ENCODE results near the gene SLC34A1.
"Not testable (repeated sequence)": the region's sequence is repeated elsewhere in the genome, so short reads cannot be mapped to it uniquely, and the experiment has no call there.

SLC34A1 gene

DNA sequence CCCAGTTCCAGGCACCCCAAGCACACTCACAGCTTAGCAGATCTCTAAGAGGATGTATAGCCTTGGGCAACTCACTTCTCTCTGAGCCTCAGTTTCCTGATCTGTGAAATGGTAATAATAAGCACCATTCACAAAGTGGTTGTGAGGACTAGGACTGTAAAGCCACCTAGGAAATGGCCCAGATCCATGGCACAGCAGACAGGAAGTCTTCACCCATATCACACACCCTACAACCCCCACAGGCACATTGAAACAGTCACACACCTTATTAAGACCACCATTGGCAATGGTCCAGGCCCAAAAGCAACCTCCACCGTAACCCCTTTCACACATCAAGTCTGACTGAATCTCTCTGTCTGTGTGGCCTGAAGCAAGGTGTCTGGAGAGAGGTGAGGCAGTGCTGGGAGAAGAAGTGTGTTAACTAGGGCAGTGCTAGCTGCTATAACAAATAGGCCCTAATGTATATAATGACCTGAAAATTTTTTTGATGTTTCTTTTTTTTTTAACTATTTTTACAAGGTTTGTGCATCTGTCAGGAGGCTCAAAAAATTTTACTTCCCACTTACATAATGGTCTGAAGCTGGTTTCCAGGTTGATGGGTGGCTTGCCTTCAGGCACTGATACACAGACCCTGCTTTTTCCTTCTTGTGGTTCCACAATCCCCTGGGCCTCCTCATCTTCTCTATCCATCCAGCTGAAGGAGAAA is 28.9 kb upstream of the SLC34A1 start:
- no peak for DNase-seq

DNA sequence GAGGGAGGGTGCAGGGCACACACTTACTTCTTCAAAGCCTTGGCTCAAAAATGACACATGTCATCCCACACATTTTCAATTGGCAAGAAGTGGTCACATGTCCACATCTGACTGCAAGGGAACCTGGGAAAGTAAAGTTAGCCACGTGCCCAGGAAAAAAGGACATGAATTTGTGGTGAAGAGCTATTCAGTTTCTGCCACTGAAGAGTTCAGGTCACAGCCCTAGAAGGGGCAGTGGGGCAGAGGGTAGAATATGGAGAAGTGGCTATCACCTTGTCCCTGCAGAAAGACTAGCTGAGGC is 28.4 kb upstream of the SLC34A1 start:
- DNase-seq = no peak

DNA sequence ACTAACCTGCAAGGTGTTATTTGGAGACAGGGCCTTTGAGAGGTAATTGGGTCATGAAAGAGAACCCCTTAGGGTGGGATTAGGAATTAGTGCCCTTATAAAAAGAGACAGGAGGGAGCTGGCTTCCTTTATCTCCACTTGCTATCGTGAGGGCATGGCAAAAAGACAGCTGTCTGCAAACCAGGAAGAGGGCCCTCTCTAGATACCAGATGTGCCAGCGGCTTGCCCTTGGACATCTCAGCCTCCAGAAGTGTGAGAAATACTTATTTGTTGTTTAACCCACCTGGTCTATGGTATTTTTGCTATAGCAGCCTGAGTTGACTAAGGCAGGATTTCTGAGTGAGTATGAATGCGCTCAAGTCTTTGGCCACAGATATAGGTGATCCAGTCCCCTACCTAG is 27.5 kb upstream of the SLC34A1 start:
- no peak for DNase-seq

DNA sequence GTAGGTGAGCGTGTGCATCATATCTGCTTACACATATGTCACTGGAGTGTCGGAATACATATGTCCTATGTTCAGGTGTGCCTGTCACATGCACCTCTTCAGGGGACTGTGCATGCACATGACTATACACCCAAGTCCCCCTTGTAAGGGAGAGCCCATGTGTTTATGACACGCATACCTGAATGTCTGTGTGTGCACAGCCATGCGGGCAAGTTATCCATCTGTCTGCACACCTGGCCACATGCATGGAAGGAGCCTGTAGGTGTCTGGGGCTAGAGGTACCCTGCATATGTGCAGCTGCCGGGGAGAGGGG is 27.1 kb upstream of the SLC34A1 start:
- DNase-seq = no peak

DNA sequence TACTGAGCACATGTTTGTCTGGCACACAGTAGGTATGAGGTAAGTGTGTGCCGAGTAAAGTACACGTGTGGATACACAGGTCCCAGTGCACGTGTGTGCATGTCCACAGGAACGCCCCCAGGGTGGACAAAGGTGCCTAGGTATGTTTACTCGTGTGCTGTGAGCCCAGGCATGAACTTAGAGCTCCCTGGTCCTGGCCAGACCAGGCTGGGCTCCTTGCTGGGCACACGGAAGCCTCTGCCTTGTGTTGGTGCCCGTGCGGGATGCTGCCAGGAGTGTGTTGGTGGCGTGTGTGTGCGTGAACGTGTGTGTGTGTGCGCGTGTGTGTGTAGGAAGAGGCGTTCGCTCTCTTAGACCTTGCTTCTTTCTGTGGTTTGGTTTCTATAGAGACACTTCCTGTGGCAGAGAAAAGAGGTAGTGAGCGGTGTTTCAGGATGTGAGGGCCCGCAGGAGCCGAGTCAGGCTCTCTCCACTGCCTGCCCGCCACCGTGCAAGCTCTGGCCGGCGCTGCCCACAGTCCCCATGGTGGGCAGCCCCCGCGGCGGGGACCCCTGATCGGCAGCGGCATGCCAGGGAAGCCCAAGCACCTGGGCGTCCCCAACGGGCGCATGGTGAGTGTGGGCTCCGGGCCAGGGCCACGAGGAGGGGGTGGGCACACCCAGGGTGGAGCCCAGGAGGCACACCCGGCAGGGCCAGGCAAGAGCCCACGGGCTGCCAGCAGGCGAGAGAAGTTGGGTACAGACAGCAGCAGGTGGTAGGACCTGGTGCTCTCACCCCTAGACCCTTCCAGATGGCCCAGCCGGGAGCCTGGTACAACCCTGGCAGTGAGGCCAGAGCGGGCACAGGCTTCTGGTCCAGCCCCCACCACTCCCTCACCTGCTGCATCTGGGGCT is 26.5 kb upstream of the SLC34A1 start, which contains the start of gene RGS14:
RGS14 (plus strand) TSS at position 466 of the 893 bp plus-strand sequence; CDS start at position 567, 101 bp downstream.
- peak; percentile 85 for DNase-seq

DNA sequence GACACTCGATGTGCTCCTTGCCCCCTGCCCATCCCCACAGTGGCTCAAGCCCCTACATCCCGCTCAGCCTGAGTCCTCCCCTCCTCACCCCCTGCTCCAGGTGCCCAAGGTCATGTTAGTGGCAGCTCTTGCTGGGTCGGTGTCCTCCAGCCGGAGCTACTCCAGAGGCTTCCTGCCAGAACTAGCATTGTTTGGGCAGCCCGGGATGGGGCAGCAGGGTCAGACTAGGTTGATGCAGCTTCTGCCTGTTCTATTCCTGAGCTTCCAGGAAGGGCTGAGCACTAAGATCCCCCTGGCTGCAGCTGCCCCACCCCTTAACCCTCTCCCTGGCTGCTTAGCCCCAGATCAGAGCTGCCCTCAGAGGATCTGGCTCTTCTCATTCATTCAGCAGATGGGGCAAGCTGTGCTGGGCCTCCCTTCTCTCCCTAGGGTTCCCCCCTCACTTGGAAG is 25.8 kb upstream of the SLC34A1 start:
- DNase-seq = no peak

DNA sequence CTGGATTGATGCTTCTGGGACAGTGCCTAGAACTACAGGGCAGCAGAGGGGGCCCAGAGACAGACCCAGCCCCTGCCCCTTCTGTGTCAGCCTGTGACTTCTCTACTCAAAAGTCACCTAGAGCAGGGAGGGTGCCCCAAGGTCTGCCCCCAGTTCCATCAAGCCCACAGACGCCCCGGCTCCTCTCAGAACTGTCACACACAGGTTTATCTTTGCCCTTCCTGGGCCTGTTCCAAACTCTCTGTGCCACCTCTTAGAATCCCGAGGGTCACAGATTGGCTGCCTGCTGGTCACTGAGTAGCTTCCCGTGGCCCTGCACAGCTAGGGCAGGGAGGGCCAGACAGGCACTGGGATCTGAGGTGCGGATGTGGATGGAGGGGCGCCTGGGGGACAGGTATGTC is 24.8 kb upstream of the SLC34A1 start:
- no peak for DNase-seq

DNA sequence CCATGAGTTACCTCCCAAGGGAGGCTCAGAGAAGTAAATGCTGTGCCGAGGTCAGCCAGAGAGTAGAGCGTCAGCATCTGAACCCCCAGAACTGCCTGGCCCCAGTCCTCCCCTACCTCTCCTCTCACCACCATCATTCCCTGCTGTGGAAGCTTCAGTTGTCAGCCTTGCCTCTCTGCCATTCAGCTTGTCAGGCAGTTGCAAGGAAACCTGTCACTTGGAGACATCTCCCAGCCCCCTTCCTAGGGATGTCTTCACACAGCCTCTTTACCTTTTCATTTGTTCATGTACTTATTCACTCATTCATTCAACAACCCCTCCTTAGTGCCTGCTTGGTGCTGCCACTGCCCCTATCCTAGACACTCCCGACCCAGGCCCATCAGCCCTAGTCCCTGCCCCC is 24.4 kb upstream of the SLC34A1 start:
- no peak for DNase-seq

DNA sequence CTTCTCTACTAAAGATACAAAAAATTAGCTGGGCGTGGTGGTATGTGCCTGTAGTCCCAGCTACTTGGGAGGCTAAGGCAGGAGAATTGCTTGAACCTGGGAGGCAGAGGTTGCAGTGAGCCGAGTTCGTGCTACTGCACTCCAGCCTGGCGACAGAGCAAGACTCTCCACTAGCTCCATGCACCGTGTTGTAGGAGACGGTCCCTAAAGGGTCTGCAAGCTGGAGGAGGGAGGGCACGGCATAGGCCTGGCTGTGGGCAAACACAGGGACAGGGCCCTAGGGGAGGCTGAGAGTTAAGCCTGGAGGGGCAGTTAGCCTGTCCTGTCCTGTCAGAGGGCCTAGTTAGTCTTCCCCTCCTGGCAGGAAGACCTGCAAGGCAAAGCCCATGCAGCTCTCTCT is 23.5 kb upstream of the SLC34A1 start:
- not testable (repeated sequence) for DNase-seq

DNA sequence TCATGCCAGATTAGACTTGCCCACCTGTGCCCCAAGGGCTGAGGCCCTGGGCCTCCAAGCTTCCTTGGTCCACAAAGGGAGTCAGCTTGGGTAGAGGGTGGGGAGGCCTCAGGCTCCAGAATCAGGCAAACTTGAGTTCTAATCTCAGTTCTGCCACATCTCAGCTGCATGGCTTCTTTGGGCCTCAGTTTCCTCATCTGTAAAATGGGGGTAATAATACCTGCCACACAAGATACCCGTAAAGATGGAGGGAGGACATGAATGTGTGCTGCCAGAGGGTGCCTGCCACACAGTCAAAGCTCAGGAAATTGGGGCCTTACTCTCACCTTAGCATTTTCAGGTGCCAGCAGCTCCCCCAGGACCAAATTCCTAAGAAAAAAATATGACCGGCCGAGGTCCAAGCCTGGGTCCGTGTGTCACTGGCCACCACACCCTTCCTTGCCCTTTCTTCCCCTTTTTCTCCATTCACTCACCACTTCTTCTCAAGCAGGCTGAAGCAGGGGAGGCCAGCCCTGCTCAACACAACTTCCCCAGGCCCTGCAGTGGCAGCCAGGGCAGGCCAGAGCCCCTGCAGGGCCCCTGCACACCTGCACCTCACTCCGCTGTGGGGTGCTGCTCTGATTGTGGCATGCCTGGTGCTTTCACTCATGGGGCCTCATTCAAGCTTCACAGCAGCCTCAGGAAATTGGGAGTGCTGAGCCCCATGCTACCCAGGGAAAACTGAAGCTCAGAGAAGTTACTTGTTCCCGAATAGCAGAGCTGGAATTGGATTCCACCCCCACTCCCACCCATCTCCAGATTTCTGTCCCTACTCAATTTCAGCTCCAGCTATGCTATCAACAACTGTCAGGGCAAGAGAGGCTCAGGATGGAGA is 22.6 kb upstream of the SLC34A1 start:
- no peak for DNase-seq

DNA sequence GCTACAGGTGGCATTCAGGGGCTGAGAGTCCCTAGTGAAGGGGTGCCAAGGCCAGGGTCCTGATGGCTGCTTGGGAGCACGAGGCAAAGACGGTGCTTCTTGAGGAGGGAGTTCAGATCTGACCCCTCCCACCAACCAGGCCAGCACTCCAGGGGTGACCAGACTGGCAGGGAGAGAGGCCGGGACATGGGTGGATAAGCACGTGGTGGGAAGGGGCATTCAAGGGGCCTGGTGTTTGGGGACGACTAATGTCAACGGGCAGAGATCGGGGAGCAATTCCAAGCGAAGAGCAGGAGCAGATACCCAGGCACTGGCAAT is 22.0 kb upstream of the SLC34A1 start:
- peak; percentile 66 for DNase-seq

DNA sequence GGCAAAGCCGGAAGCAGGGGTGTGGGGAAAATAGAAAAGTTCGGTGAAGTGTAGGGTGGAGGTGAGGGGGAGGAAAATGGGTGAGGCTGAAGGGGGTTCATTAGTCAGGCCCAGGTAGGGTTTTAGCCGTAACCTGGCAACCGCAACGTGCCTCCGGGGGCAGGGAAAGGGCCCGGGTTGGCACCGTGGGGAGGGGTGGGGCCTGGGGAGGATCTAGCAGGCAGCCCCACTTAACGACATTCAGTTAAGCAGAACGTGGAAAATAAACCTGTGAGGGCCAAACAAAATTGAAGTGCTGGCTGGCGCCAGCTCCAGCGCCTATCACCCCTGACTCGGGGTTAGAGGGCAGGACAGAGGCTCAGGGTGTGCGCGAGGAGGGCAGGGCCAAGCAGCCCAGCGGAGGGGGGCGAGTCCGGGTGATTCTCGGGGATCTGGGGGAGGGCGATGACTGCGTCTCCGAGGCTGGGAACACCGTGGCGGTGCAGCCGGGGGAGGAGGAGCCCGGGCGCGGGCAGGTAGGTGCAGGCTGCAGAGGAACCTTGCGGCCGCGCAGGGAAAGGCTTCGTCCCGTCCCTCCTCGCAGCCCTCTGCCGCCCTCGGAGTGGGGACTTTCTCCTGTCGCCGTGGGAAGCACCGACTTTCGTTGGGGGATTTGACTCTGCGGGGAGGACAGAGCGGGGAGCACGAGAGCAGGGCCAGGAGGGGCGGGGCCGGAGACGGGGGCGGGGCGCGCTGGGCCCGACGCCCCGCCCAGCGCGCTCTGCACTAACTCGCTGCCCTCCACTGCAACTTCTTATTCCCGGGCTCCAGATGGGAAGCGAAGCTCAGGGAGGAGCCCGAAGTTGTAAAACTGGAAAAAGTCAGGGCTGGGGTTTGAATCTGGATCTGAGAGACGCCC is 21.4 kb upstream of the SLC34A1 start:
- peak; percentile 89 for DNase-seq

DNA sequence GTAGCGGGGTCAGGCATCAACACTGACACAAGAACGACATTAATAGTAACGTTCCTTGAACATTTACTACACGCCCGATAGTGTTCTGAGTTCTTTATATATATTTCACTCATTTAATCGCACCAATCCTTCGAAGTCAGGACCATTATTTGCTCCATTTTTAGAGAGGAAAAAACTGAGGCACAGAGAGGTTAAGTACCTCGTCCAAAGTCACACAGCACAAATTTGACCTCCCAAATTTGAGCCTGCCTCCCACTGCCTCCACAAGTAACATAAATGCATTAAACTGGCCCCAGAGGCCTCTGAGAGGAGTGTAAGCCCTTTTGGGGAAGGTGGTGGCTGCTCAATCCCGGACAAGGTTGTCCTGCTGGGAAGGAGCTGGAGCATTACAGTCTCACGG is 20.7 kb upstream of the SLC34A1 start:
- DNase-seq = no peak

DNA sequence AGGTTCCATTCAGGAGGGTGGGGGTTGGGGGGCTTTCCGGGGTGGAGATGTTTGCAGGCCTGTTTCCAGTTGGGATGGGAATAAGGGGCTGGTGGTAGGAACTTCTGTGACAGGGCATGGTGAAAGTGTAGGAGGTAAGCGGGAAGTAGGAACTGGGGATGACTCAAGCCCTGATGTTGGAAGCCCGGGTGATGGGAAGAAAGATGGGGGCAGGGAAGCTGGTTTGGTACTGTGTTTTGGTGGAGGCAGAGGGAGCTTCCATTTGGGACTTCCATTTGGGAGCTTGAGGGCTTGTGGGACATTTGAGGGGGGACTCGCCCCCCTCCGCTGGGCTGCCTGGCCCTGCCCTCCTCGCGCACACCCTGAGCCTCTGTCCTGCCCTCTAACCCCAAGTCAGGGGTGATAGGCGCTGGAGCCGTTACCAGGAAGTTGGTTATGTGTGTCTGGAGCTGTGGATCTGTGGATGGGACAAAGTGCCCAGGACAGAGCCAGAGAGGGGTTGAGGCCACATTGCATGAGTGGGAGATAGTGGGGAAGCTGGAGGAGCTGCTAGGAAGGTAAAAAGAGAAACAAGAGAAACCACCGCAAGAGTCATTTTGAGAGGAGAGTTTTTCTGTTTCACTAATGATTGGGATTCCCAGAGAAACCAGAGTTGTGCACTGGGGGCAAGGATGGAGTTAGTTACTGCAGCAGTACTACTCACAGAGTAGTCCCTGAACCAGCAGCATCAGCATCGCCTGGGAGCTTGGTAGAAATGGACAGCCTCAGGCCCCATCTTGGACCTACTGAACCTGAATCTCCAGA is 19.9 kb upstream of the SLC34A1 start:
- DNase-seq = no peak

DNA sequence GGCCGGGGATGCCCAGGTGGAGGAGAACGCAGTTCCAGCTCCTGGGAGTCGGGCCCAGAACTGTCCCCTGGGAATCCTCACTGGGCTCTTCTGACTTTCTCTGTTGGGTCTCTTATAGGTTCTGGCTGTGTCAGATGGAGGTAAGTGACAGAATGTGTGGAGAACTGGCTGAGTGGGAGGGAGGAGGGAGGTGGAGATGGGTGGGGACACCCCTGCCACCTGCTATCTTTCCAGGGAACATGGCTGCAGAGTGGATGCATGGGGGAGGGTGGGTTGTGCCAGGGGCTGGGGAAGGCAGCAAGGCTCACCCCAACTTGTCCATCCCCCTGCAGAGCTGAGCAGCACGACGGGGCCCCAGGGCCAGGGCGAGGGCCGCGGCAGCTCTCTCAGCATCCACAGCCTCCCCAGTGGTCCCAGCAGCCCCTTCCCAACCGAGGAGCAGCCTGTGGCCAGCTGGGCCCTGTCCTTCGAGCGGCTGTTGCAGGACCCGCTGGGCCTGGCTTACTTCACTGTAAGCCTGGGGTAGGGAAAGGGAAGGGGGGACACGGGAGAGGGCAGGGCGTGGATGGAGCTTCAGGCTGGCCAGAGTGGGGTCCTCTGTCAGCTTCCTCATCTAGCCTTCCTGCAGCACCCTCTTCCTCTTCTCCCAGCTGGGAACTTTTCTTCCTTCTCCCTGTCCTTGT is 18.2 kb upstream of the SLC34A1 start:
- DNase-seq = no peak

DNA sequence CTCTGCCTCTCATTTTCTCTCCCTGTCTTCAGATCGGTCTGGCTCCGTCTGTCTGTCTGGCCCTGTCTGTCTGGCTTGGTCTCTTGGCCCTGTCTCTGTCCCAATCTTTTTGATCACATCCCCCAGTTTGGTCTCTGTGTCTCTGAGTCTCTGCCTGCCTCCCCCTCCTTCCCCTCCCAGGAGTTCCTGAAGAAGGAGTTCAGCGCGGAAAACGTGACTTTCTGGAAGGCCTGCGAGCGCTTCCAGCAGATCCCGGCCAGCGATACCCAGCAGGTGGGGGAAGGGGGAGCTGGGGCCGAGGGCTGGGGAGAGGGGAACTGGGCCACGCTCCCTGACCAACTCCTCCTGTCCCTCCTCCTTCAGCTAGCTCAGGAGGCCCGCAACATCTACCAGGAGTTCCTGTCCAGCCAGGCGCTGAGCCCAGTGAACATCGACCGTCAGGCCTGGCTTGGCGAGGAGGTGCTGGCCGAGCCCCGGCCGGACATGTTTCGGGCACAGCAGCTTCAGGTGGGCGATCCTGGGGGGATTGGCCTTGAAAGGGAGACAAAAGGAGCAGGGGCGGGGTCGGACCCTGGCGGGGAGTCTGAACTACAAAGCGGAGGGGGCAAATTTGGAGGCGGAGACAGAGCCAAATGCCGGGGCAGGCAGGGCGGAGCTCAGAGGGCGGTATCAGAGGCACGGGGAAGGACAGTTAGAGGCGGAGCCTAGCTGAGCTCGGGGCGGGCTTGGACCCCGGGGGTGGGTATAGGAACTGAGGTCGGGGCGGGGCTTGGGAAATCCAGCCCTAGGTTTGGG is 17.5 kb upstream of the SLC34A1 start:
- DNase-seq = no peak

DNA sequence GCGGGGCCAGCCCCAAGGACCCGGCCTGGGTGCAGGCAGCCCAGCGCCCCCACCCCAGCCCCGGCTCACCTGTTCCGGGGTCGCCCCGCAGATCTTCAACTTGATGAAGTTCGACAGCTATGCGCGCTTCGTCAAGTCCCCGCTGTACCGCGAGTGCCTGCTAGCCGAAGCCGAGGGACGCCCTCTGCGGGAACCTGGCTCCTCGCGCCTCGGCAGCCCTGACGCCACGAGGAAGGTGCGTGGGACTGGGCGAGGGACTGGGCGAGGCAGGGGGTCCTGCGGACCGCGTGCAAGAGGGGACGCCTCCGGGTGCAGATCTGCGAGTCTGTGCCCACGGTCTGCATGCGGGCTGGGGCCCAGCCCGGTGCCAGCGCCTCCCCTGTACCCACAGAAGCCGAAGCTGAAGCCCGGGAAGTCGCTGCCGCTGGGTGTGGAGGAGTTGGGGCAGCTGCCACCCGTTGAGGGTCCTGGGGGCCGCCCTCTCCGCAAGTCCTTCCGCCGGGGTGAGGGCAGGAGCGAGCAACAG is 16.8 kb upstream of the SLC34A1 start:
- no peak for DNase-seq

DNA sequence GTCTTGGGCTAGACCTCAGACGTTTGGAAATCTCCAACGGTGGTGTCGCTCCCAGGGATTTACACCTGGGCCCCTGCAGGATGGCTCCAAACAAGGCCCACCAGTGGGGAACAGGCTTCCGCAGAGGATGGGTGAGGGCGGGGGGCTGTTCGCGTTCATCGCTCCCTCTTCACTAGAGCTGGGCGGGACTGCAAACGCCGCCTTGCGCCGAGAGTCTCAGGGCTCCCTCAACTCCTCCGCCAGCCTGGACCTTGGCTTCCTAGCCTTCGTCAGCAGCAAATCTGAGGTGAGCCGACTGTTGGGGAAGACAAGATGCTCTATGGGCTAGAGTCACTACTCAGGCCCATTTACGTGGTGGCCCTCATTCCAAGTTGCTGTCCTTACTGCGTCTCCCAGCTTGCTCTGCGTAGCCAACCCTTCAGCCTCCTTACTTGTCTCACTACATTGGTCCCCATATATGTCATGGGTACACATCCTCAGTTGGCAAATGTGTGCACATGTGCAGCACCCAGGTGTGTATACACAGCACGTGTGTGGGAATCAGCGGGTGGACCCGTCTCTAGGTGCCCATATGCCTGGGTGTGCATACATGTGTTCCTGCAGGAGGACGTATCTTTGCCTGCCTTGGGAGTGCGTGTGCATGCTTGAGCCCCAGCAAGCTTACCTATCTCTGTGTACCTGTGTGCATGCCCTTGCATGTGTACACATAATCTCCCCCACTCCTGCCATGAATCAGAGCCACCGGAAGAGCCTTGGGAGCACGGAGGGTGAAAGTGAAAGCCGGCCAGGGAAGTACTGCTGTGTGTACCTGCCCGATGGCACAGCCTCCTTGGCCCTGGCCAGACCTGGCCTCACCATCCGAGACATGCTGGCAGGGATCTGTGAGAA is 16.0 kb upstream of the SLC34A1 start:
- DNase-seq = no peak
